HUES48 (cell line): ENCODE measurements around the gene LDLRAP1.
"Not testable (repeated sequence)": the region's sequence is repeated elsewhere in the genome, so short reads cannot be mapped to it uniquely, and the experiment has no call there.

Source experiments
- H3K27ac ChIP-seq: one replicate; pipeline ENCODE4 v1.7.0; 2013; ENCODE audit warnings: low read depth, low read length, inconsistent platforms
- H3K27me3 ChIP-seq: 2 replicates; pipeline ENCODE4 v1.6.1; 2013; ENCODE audit warnings: mild to moderate bottlenecking, low read length; ENCODE audit not compliant: control insufficient read depth, insufficient read depth
- H3K36me3 ChIP-seq: 2 replicates; pipeline ENCODE4 v1.6.1; 2013; ENCODE audit warnings: low read length; ENCODE audit not compliant: control insufficient read depth, insufficient read depth
- H3K4me1 ChIP-seq: 2 replicates; pipeline ENCODE4 v1.6.1; 2013; ENCODE audit warnings: mild to moderate bottlenecking, low read length; ENCODE audit not compliant: control insufficient read depth, insufficient read depth
- H3K4me3 ChIP-seq: 2 replicates; pipeline ENCODE4 v1.5.1; 2013; ENCODE audit warnings: mild to moderate bottlenecking, low read depth, low read length
- H3K9ac ChIP-seq: 2 replicates; pipeline ENCODE4 v1.6.1; 2013; ENCODE audit warnings: mild to moderate bottlenecking, low read depth, low read length, moderate library complexity
- H3K9me3 ChIP-seq: 2 replicates; pipeline ENCODE4 v1.6.1; 2013; ENCODE audit warnings: low read length; ENCODE audit not compliant: control insufficient read depth, insufficient read depth

Gene LDLRAP1

GRCh38 chr1:25581764-25582163, 38.4 kb downstream of the LDLRAP1 start:
- no peak overlapping the region for H3K27ac ChIP-seq
- H3K9ac ChIP-seq: no peak overlapping the region
- no peak overlapping the region for H3K4me3 ChIP-seq
- H3K36me3 ChIP-seq: no peaks in the 10 kb centered on the region
- H3K27me3 ChIP-seq: peaks cover 6% of the 10 kb centered on the region; the same call in 1 of the 2 replicates
- H3K4me1 ChIP-seq: peaks cover 17% of the 10 kb centered on the region; the same call in 1 of the 2 replicates
- no peaks in the 10 kb centered on the region for H3K9me3 ChIP-seq

GRCh38 chr1:25583519-25584370, 40.3 kb downstream of the LDLRAP1 start:
- Histone ChIP-seq H3K4me1 (peaks cover 28% of the 10 kb centered on the region), H3K4me3 (no peak overlapping the region), H3K9me3 (no peaks in the 10 kb centered on the region), H3K27ac (no peak overlapping the region), H3K27me3 (peaks cover 6% of the 10 kb centered on the region; the same call in 1 of the 2 replicates), H3K9ac (no peak overlapping the region), H3K36me3 (no peaks in the 10 kb centered on the region)

GRCh38 chr1:25586181-25586588, 42.8 kb downstream of the LDLRAP1 start:
- H3K9me3 ChIP-seq: no peaks in the 10 kb centered on the region
- no peaks in the 10 kb centered on the region for H3K27me3 ChIP-seq
- H3K36me3 ChIP-seq: no peaks in the 10 kb centered on the region
- no peak overlapping the region for H3K4me3 ChIP-seq
- H3K27ac ChIP-seq: no peak overlapping the region
- no peak overlapping the region for H3K9ac ChIP-seq
- peaks cover 31% of the 10 kb centered on the region for H3K4me1 ChIP-seq

- Histone ChIP-seq H3K4me3 (no peak overlapping the region), H3K27ac (peak overlapping the region; percentile 82), H3K4me1 (peaks cover 28% of the 10 kb centered on the region), H3K9ac (0 out of 2 replicates have a peak overlapping the region, but pooled peaks have one; percentile 7), H3K9me3 (no peaks in the 10 kb centered on the region), H3K27me3 (no peaks in the 10 kb centered on the region), H3K36me3 (no peaks in the 10 kb centered on the region)
These were observed 43.9 kb downstream of the LDLRAP1 start for GRCh38 chr1:25587290-25587689.

- Histone ChIP-seq H3K4me3 (peak overlapping the region; percentile 25; the same call in 1 of the 2 replicates), H3K4me1 (peaks cover 28% of the 10 kb centered on the region), H3K27ac (peak overlapping the region; percentile 82)
- not testable (repeated sequence) for H3K36me3 ChIP-seq, H3K9ac ChIP-seq, H3K27me3 ChIP-seq, H3K9me3 ChIP-seq
These were observed 44.8 kb downstream of the LDLRAP1 start for GRCh38 chr1:25588224-25588623.

- Histone ChIP-seq H3K27ac (peak overlapping the region; percentile 82), H3K4me1 (peaks cover 28% of the 10 kb centered on the region)
- not testable (repeated sequence) for H3K4me3 ChIP-seq, H3K9ac ChIP-seq, H3K9me3 ChIP-seq, H3K27me3 ChIP-seq, H3K36me3 ChIP-seq
These were observed 45.4 kb downstream of the LDLRAP1 start for GRCh38 chr1:25588786-25589185.

- Histone ChIP-seq H3K27ac (no peak overlapping the region), H3K4me3 (no peak overlapping the region), H3K36me3 (no peaks in the 10 kb centered on the region), H3K9ac (no peak overlapping the region), H3K9me3 (no peaks in the 10 kb centered on the region), H3K27me3 (no peaks in the 10 kb centered on the region), H3K4me1 (peaks cover 28% of the 10 kb centered on the region)
These were observed 46.9 kb downstream of the LDLRAP1 start for GRCh38 chr1:25590096-25590824.

GRCh38 chr1:25593861-25594260, 50.5 kb downstream of the LDLRAP1 start:
- no peak overlapping the region for H3K4me3 ChIP-seq

GRCh38 chr1:25594971-25595370, 51.6 kb downstream of the LDLRAP1 start:
- 0 out of 2 replicates have a peak, but pooled peaks cover 2% of the 10 kb centered on the region for H3K4me1 ChIP-seq
- H3K27ac ChIP-seq: no peak overlapping the region
- H3K27me3 ChIP-seq: no peaks in the 10 kb centered on the region
- no peaks in the 10 kb centered on the region for H3K9me3 ChIP-seq
- no peak overlapping the region for H3K4me3 ChIP-seq
- H3K9ac ChIP-seq: no peak overlapping the region
- H3K36me3 ChIP-seq: no peaks in the 10 kb centered on the region

More at GRCh38 chr1:25593861-25594260, 50.5 kb downstream of the LDLRAP1 start:
- H3K27ac ChIP-seq: no peak overlapping the region
- H3K9me3 ChIP-seq: no peaks in the 10 kb centered on the region
- H3K9ac ChIP-seq: no peak overlapping the region
- no peaks in the 10 kb centered on the region for H3K27me3 ChIP-seq
- H3K4me1 ChIP-seq: peaks cover 3% of the 10 kb centered on the region
- H3K36me3 ChIP-seq: no peaks in the 10 kb centered on the region

GRCh38 chr1:25596641-25597040, 53.2 kb downstream of the LDLRAP1 start:
- not testable (repeated sequence) for H3K36me3 ChIP-seq, H3K4me3 ChIP-seq, H3K4me1 ChIP-seq, H3K27me3 ChIP-seq, H3K27ac ChIP-seq, H3K9ac ChIP-seq, H3K9me3 ChIP-seq

- Histone ChIP-seq H3K27me3 (no peaks in the 10 kb centered on the region), H3K4me1 (no peaks in the 10 kb centered on the region), H3K9ac (no peak overlapping the region), H3K9me3 (no peaks in the 10 kb centered on the region), H3K4me3 (no peak overlapping the region), H3K27ac (no peak overlapping the region), H3K36me3 (no peaks in the 10 kb centered on the region)
These were observed 55.5 kb downstream of the LDLRAP1 start for GRCh38 chr1:25598879-25599278.
